ENCODE measurements around the gene LYZL4. TPM values are rescaled to one million over a fixed set of nuclear protein-coding genes. Genes with fewer than 3 reads are reported as not detected.

LYZL4 gene
- polyA plus RNA-seq, 1 experiment, result not detected

DNA sequence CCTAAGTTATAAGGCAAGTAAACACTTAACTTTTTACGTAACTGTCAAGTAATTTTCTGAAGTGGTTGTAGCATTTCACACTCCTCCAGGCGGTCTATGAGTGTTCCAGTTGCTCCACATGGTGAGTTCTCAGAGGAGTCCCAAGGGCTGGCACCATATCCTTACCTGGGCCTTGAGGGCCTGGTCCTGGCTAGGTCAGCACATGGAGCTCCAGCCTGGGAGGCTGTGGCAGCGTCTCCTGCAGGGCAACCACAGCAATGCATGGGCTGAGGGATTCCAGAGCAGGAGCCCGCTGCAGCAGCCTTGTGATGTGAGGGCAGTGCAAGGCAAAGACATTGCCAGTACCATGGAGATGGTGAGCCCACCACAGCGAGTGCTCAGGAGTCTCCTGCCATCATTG lies 32.2 kb upstream of the LYZL4 start:
- DNase-seq (ENCODE audit: low read depth, low spot score), result no peak
- Histone ChIP-seq H3K9me3 (ENCODE audit: control insufficient read depth, insufficient read depth, low read length) (no peaks in the 10 kb centered on the region), H3K27ac (ENCODE audit: low read depth, low read length) (no peak overlapping the region), H3K4me3 (ENCODE audit: low read depth, low read length) (no peak overlapping the region), H3K27me3 (ENCODE audit: control insufficient read depth, insufficient read depth, low read length) (peaks cover 18% of the 10 kb centered on the region)
- TF ChIP-seq, protein P1, sequence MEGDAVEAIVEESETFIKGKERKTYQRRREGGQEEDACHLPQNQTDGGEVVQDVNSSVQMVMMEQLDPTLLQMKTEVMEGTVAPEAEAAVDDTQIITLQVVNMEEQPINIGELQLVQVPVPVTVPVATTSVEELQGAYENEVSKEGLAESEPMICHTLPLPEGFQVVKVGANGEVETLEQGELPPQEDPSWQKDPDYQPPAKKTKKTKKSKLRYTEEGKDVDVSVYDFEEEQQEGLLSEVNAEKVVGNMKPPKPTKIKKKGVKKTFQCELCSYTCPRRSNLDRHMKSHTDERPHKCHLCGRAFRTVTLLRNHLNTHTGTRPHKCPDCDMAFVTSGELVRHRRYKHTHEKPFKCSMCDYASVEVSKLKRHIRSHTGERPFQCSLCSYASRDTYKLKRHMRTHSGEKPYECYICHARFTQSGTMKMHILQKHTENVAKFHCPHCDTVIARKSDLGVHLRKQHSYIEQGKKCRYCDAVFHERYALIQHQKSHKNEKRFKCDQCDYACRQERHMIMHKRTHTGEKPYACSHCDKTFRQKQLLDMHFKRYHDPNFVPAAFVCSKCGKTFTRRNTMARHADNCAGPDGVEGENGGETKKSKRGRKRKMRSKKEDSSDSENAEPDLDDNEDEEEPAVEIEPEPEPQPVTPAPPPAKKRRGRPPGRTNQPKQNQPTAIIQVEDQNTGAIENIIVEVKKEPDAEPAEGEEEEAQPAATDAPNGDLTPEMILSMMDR (IDR thresholded peaks at IDR 0.05; ENCODE audit: low read depth, low read length), result 0 out of 2 replicates have a peak, but pooled peaks have one; percentile 8
- ChIA-PET POLR2A (no interaction called here), CTCF (interaction anchor here (1.0 to 3.9 kb wide), 6 partner anchors 18 to 547 kb away, joined by 3 to 73 read pairs (median 4); no protein-coding TSS in a partner anchor)

GRCh38 chr3:42441791-42442190 lies 31.4 kb upstream of the LYZL4 start:
- DNase-seq (ENCODE audit: low read depth, low spot score), result no peak
- ChIA-PET CTCF (interaction anchor here (2.9 to 3.9 kb wide), 2 partner anchors 194 to 212 kb away, joined by 72 to 73 read pairs; no protein-coding TSS in a partner anchor), POLR2A (no interaction called here)
- TF ChIP-seq, protein P1 (IDR thresholded peaks at IDR 0.05; ENCODE audit: low read depth, low read length), result no peak
- Histone ChIP-seq H3K9me3 (ENCODE audit: control insufficient read depth, insufficient read depth, low read length) (no peaks in the 10 kb centered on the region), H3K27me3 (ENCODE audit: control insufficient read depth, insufficient read depth, low read length) (peaks cover 18% of the 10 kb centered on the region), H3K27ac (ENCODE audit: low read depth, low read length) (no peak overlapping the region), H3K4me3 (ENCODE audit: low read depth, low read length) (no peak overlapping the region)

DNA sequence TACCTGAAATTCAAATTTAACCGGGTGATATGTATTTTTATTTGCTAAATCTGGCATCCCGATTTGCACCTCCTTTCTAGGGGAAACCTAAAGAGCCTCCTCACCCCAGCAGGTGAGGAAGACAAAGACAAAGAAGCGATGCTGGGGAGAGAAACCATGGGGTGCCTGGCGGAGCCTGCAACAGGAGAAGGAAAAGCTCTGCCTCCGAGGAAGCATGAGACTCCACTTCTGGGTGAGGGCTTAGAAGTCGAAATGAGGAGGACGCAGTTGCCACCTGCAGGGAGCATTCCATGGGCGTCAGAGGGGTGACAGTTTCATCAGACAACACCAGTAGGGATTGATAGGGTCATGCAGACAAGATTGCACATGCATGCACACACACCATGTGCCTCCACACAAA lies 30.5 kb upstream of the LYZL4 start:
- H3K9me3 ChIP-seq (ENCODE audit: control insufficient read depth, insufficient read depth, low read length), result no peaks in the 10 kb centered on the region
- peaks cover 14% of the 10 kb centered on the region for H3K27me3 ChIP-seq (ENCODE audit: control insufficient read depth, insufficient read depth, low read length)
- CTCF ChIA-PET, result interaction anchor here (0.7 to 3.9 kb wide), 4 partner anchors 12 to 211 kb away, joined by 3 to 73 read pairs (median 6); no protein-coding TSS in a partner anchor
- no peak overlapping the region for H3K27ac ChIP-seq (ENCODE audit: low read depth, low read length)
- POLR2A ChIA-PET, result no interaction called here
- H3K4me3 ChIP-seq (ENCODE audit: low read depth, low read length), result no peak overlapping the region
- no peak for DNase-seq (ENCODE audit: low read depth, low spot score)
- TF ChIP-seq, protein P1 (IDR thresholded peaks at IDR 0.05; ENCODE audit: low read depth, low read length), result no peak

DNA sequence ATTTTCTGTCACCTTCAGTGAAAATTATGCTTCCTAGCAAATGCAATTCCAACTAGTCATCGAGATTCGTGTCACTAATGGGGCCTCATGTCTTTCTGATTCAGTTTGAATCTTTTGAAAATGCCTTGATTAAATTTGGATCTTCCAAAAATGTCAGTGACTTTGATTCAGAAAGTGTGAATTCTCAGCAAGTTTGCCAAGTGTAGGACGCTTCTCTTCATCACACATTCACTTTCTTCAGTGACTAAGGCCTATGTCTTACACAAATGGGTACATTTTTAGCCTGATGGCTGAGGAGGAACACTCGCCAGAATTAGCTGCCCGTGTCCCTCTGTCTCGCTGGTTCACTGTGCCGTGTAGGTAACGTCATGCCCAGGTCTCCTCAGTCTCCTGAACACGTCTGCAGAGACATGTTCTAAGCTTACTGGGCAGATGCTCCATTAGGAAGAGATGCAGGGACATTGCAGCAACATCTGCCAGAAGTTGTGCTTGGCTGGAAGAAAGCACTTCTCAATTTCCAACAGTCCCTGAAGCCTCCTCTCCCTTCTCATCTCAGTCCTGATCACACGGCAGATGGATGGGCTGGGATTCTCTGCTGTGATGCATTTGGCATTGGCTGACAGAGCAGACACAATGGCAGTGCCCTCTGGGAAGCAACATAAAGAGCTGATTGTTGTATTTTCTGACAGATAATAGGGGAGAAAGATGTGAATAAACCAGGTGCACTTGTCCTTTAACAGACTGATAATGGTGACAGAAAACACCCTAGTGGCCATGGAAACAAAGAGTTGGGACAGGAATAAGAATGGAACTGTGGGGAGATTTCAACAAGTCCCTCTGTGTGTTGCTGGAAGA lies 29.1 kb upstream of the LYZL4 start:
- ChIA-PET POLR2A (no interaction called here), CTCF (interaction anchor here (1.1 to 1.6 kb wide), 2 partner anchors 207 to 210 kb away, joined by 3 to 8 read pairs; no protein-coding TSS in a partner anchor)
- TF ChIP-seq, protein P1 (IDR thresholded peaks at IDR 0.05; ENCODE audit: low read depth, low read length), result no peak
- Histone ChIP-seq H3K27ac (ENCODE audit: low read depth, low read length) (no peak overlapping the region), H3K9me3 (ENCODE audit: control insufficient read depth, insufficient read depth, low read length) (no peaks in the 10 kb centered on the region), H3K27me3 (ENCODE audit: control insufficient read depth, insufficient read depth, low read length) (peaks cover 11% of the 10 kb centered on the region), H3K4me3 (ENCODE audit: low read depth, low read length) (no peak overlapping the region)
- DNase-seq (ENCODE audit: low read depth, low spot score), result no peak

DNA sequence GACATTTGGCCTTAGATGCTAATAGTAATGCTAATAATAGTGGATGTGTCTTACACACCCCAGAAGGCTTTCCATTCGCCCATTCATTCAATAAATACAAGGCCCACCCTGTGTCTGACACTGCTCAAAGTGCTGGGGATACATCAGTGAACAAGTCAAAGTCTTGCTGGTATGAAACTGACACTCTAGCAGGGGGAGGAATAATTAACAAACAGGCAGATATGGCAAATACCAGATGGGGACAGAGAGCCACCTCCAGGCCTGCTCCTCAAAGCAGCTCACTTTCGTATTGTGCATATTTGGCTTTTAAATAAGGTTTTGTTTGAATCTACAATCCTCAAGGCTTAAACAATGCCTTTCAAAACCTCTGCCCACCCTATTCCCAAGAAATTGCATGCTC lies 28.3 kb upstream of the LYZL4 start:
- Histone ChIP-seq H3K27ac (ENCODE audit: low read depth, low read length) (no peak overlapping the region), H3K9me3 (ENCODE audit: control insufficient read depth, insufficient read depth, low read length) (no peaks in the 10 kb centered on the region), H3K27me3 (ENCODE audit: control insufficient read depth, insufficient read depth, low read length) (peaks cover 9% of the 10 kb centered on the region), H3K4me3 (ENCODE audit: low read depth, low read length) (no peak overlapping the region)
- DNase-seq (ENCODE audit: low read depth, low spot score), result no peak
- ChIA-PET CTCF (interaction anchor here (0.6 kb wide), 1 partner anchor 536 kb away, joined by 4 read pairs; no protein-coding TSS in a partner anchor), POLR2A (no interaction called here)
- TF ChIP-seq, protein P1 (IDR thresholded peaks at IDR 0.05; ENCODE audit: low read depth, low read length), result no peak
